NCI-H1417 (cell line): ENCODE data around the gene SLC35A5.

ENCODE experiments used
- DNase-seq, 3 experiments: peaks; one replicate each; lab custom pipeline; 2025; lab: John Stamatoyannopoulos, UW

The SLC35A5 gene

GRCh38 chr3:112572701-112573100, 10.9 kb downstream of the SLC35A5 start:
- DNase-seq = no peak

- DNase-seq = no peak
These were observed 17.4 kb downstream of the SLC35A5 start for GRCh38 chr3:112579232-112579631.

DNA sequence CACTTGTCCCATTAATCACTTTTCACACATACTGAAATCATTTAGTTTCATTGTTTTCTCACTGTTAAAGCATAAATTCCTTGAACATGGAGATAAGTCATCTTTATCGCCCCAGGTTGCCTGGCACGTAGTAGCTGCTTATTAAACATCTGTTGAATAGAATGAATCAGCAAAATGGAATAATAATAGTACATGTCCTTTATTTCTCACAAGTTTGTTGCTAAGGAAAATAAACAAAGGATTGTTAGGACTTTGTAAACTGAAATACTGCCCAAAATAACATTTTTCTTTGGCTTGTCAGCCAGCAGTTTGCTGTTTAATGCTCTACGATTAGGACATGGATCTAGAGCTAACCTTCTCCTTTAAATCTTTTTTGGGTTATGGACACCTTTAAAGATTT, 17.9 kb downstream of the SLC35A5 start:
- no peak for DNase-seq

GRCh38 chr3:112582244-112582874, 20.5 kb downstream of the SLC35A5 start:
- DNase-seq = peak; percentile 7 to 66 (median 35)

DNA sequence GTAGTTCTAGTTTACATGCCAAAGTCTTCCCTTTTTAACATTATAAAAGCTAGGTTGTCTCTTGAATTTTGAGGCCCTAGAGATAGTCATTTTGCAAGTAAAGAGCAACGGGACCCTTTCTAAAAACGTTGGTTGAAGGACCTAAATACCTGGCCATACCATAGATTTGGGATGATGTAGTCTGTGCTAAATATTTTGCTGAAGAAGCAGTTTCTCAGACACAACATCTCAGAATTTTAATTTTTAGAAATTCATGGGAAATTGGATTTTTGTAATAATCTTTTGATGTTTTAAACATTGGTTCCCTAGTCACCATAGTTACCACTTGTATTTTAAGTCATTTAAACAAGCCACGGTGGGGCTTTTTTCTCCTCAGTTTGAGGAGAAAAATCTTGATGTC, 21.3 kb downstream of the SLC35A5 start:
- DNase-seq = no peak

- DNase-seq = no peak
These were observed 23.9 kb downstream of the SLC35A5 start for GRCh38 chr3:112585782-112586181.

DNA sequence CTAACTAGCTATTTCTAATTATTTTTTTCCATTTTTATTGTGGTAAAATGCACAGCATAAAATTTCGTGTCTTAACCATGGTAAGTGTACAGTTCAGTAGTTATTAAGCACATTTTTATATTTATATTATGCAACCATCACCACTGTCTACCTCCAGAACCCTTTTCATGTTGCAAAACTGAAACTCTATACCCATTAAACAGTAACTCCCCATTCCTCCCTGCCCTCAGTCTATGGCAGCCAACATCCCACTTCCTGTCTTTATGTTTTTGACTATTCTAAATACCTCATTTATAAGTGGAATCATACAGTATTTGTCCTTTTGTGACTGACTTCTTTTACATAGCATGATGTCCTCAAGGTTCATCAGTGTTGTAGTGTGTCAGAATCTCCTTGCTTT, 25.5 kb downstream of the SLC35A5 start:
- no peak for DNase-seq

DNA sequence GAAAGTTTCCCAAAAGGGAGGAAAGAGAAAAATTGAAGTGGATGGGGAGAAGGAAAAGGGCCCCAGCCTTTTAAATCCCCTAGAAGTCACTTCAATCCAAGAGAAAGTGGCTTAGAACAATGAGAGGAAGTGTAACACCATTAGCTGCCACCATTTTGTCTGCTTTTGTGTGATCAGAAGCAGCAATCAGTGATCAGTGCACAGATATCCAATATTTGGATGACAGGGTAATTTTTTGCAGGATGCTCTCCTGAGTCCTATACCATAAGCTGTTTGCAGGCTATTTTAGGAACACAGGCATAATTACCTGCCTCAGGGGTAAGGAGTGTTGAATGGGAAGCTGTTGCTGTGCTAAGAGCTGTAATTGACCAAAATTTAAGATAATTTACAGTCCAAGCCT, 31.4 kb downstream of the SLC35A5 start:
- DNase-seq = peak in 1 of 3 experiments; percentile 43

DNA sequence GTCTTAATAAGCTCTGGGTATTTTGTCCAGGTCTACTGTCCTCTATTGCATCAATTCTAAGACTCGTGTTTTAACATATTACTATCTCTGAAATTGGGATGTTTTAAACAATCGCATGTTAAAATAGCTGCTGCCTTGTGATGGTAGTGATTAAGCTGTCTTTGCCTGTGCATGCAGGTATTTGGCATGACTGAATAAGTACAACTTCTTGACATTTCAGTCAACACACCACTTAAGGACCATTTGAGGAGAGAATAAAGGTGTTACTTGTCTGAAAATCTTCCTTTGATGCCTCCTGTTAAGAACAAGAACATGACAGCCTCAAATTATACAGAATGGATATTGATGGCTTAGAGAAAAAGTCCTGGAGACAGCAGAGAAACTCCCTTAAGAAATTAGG, 33.0 kb downstream of the SLC35A5 start:
- DNase-seq = no peak

DNA sequence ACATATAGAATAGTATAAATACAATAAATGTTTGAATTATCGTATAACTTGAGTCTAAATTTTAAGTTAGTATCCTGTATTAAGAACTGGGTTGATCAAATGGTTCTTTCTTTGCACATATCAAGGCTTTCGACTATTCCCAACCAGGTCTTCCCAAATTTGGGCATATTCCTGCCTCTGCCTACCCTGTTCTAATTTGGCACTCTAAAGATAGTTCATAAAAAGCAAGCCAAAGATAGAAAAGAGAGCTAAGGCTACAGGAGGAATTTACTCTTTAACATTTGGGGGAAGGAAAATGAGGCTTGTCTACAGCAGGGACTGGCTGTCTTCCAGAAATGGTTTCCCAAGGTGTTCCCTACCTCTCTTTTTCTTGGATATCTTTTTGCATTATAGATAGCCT, 36.1 kb downstream of the SLC35A5 start:
- no peak for DNase-seq

- no peak for DNase-seq
These were observed 36.9 kb downstream of the SLC35A5 start for GRCh38 chr3:112598731-112599130.

DNA sequence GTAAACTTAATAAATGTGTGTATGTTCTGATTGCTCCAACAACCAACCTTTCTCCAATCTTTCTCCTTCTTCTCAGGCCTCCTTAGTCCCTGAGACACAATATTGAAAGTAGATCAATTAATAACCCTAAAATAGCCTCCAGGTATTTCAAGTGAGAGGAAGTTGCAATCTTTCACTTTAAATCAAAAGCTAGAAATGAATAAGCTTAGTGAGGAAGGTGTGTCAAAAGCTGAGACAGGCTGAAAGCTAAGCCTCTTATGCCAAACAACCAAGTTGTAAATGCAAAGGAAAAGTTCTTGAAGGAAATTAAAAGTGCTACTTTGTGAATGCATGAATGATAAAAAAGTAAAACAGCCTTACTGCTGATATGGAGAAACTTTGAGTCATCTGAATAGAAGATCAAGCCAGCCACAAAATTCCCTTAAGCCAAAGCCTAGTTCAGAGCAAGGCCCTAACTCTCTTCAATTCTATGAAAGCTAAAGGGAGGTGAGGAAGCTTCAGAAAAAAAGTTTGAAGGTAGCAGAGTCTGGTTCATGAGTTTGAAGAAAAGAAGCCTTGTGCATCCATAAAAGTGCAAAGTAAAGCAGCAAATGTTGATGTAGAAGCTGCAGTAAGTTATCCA, 40.5 kb downstream of the SLC35A5 start:
- DNase-seq = no peak

GRCh38 chr3:112604536-112604935, 42.7 kb downstream of the SLC35A5 start:
- no peak for DNase-seq

- DNase-seq = peak; percentile 9 to 85 (median 44)
These were observed 43.4 kb downstream of the SLC35A5 start for GRCh38 chr3:112605285-112605684.

- no peak for DNase-seq
These were observed 44.3 kb downstream of the SLC35A5 start for GRCh38 chr3:112606098-112606497.

- no peak for DNase-seq
These were observed 46.0 kb downstream of the SLC35A5 start for GRCh38 chr3:112607863-112608262.

GRCh38 chr3:112610121-112610520, 48.3 kb downstream of the SLC35A5 start:
- no peak for DNase-seq

DNA sequence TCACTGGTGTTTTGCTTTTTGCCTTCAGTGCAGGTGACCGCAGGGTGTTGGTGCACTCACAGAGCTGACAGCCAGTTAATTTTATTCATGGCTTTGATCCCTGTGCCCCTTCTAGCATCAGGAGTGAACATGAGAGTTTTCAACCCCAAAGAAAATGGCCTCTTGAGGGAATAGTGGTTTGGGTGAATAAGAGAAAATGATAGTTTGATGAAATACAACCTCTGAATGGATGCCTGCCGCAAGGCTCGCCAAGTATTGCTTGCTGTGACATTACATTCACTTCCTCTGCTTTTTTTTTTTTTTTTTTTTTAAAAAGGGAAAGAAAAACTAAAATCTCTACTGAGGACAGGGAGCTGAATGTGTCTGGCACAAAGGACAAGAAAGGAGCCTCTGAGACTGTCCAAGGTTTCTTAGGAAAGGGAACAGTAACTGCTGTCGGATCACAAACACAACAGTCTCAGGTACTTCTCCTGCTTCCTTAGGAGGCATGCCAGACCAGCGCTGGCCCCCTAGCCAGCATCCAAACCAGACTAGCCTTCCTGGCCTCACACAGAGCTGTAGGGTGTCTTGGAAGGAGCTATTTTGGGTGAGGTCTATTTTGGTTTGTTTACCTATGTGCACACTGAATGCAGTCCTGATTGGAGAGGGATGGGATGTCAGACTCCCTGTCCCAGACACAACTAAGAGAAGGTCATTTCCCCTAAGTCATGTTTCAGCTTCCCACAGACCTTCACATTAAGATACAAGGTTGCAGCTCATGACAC, 50.1 kb downstream of the SLC35A5 start:
- peak in 1 of 3 experiments; percentile 71 for DNase-seq

GRCh38 chr3:112615989-112616731, 54.3 kb downstream of the SLC35A5 start:
- no peak for DNase-seq

DNA sequence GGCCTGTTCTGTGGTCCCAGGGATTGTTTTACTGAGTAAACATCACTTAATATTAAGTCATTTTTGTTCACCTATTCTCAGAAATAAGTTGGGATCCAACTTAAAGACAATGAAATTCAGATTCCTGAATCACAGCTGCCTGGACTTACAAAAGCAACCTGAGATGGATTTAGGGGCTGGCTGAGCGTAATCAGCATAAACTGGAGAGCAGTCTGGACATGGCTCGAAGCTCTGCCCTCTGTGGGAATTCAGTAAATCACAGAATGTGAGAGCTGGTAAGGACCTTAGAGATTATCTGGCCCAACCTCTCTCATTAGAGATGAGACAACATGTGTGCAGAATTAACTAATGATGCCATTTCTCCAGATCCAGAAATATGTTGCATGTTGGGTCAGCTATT, 55.4 kb downstream of the SLC35A5 start:
- DNase-seq = no peak

GRCh38 chr3:112619295-112619694, 57.5 kb downstream of the SLC35A5 start:
- no peak for DNase-seq

DNA sequence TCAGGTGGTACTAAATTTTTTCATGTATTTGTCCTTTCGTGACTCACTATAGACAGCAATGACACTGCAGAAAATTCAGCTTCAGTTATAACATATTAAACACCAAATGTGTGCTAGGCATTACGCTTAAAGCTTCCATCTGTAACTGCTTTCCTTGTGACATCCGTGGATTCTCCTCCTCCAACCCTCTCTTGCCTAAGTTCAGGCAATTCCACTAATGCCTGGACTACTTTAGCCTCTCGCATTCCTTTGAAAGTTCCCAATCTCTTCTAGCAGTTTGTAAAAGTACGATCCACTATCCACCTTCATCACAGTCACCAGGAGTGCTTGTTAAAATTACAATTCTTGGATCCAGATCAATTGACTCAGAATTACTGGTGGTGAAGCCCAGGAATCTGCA, 61.4 kb downstream of the SLC35A5 start:
- DNase-seq = no peak

- no peak for DNase-seq
These were observed 61.9 kb downstream of the SLC35A5 start for GRCh38 chr3:112623717-112624116.
